Activated naive CD8-positive, alpha-beta T cell (primary cell): ENCODE data around the gene FRMD4A.
"Not testable (repeated sequence)": the region's sequence is repeated elsewhere in the genome, so short reads cannot be mapped to it uniquely, and the experiment has no call there.

Source experiments
- H3K27ac Mint-ChIP-seq: one replicate; pipeline ENCODE4 v1.8.0; 2021; ENCODE audit warnings: mixed read lengths
- H3K27me3 Mint-ChIP-seq: one replicate; pipeline ENCODE4 v1.8.0; 2021; ENCODE audit warnings: mixed read lengths
- H3K36me3 Mint-ChIP-seq: one replicate; pipeline ENCODE4 v1.8.0; 2021; ENCODE audit warnings: mixed read lengths
- H3K4me1 Mint-ChIP-seq: one replicate; pipeline ENCODE4 v1.8.0; 2021; ENCODE audit warnings: low read depth, mixed read lengths
- H3K4me3 Mint-ChIP-seq: one replicate; pipeline ENCODE4 v1.8.0; 2021; ENCODE audit warnings: mild to moderate bottlenecking, mixed read lengths
- H3K9me3 Mint-ChIP-seq: one replicate; pipeline ENCODE4 v1.8.0; 2021; ENCODE audit warnings: low read depth, mixed read lengths

The FRMD4A gene

GRCh38 chr10:13959443-13960359, 371.0 kb downstream of the FRMD4A start:
- Mint-ChIP-seq H3K4me3 (no peak overlapping the region), H3K27me3 (no peaks in the 10 kb centered on the region), H3K36me3 (no peaks in the 10 kb centered on the region), H3K9me3 (no peaks in the 10 kb centered on the region), H3K27ac (no peak overlapping the region), H3K4me1 (peaks cover 10% of the 10 kb centered on the region)

GRCh38 chr10:13957856-13958255, 372.9 kb downstream of the FRMD4A start:
- Mint-ChIP-seq H3K4me3 (no peak overlapping the region), H3K36me3 (no peaks in the 10 kb centered on the region), H3K4me1 (peaks cover 10% of the 10 kb centered on the region), H3K9me3 (no peaks in the 10 kb centered on the region), H3K27me3 (no peaks in the 10 kb centered on the region), H3K27ac (no peak overlapping the region)

GRCh38 chr10:13956826-13957225, 373.9 kb downstream of the FRMD4A start:
- Mint-ChIP-seq H3K27me3 (no peaks in the 10 kb centered on the region), H3K4me1 (peaks cover 10% of the 10 kb centered on the region), H3K9me3 (no peaks in the 10 kb centered on the region), H3K4me3 (no peak overlapping the region), H3K27ac (no peak overlapping the region), H3K36me3 (no peaks in the 10 kb centered on the region)

- Mint-ChIP-seq H3K4me3 (no peak overlapping the region), H3K27me3 (peaks cover 2% of the 10 kb centered on the region), H3K36me3 (no peaks in the 10 kb centered on the region), H3K27ac (no peak overlapping the region), H3K4me1 (peaks cover under 1% of the 10 kb centered on the region), H3K9me3 (no peaks in the 10 kb centered on the region)
These were observed 375.2 kb downstream of the FRMD4A start for GRCh38 chr10:13955409-13956068.

- not testable (repeated sequence) for H3K9me3 Mint-ChIP-seq, H3K27ac Mint-ChIP-seq, H3K4me1 Mint-ChIP-seq, H3K36me3 Mint-ChIP-seq, H3K4me3 Mint-ChIP-seq, H3K27me3 Mint-ChIP-seq
These were observed 376.5 kb downstream of the FRMD4A start for GRCh38 chr10:13954195-13954594.

- no peaks in the 10 kb centered on the region for H3K36me3 Mint-ChIP-seq
- H3K4me1 Mint-ChIP-seq, result no peaks in the 10 kb centered on the region
- H3K4me3 Mint-ChIP-seq, result no peak overlapping the region
- H3K27me3 Mint-ChIP-seq, result peaks cover 2% of the 10 kb centered on the region
- no peak overlapping the region for H3K27ac Mint-ChIP-seq
- H3K9me3 Mint-ChIP-seq, result no peaks in the 10 kb centered on the region
These were observed 377.4 kb downstream of the FRMD4A start for GRCh38 chr10:13953371-13953770.

- H3K9me3 Mint-ChIP-seq, result no peaks in the 10 kb centered on the region
- H3K27ac Mint-ChIP-seq, result no peak overlapping the region
- peaks cover 2% of the 10 kb centered on the region for H3K27me3 Mint-ChIP-seq
- no peaks in the 10 kb centered on the region for H3K36me3 Mint-ChIP-seq
- H3K4me3 Mint-ChIP-seq, result no peak overlapping the region
- H3K4me1 Mint-ChIP-seq, result no peaks in the 10 kb centered on the region
These were observed 380.2 kb downstream of the FRMD4A start for GRCh38 chr10:13950543-13950939.

GRCh38 chr10:13949844-13950542, 380.7 kb downstream of the FRMD4A start:
- Mint-ChIP-seq H3K9me3 (no peaks in the 10 kb centered on the region), H3K4me1 (no peaks in the 10 kb centered on the region), H3K4me3 (no peak overlapping the region), H3K27me3 (peaks cover 2% of the 10 kb centered on the region), H3K27ac (no peak overlapping the region), H3K36me3 (no peaks in the 10 kb centered on the region)

- Mint-ChIP-seq H3K9me3 (no peaks in the 10 kb centered on the region), H3K4me1 (peaks cover 8% of the 10 kb centered on the region), H3K4me3 (no peak overlapping the region), H3K27me3 (peaks cover 2% of the 10 kb centered on the region), H3K36me3 (no peaks in the 10 kb centered on the region), H3K27ac (no peak overlapping the region)
These were observed 384.6 kb downstream of the FRMD4A start for GRCh38 chr10:13946209-13946460.

- Mint-ChIP-seq H3K9me3 (no peaks in the 10 kb centered on the region), H3K27ac (no peak overlapping the region), H3K4me3 (no peak overlapping the region), H3K36me3 (no peaks in the 10 kb centered on the region), H3K4me1 (peaks cover 8% of the 10 kb centered on the region), H3K27me3 (no peaks in the 10 kb centered on the region)
These were observed 385.1 kb downstream of the FRMD4A start for GRCh38 chr10:13945390-13946208.

GRCh38 chr10:13944823-13945222, 385.9 kb downstream of the FRMD4A start:
- Mint-ChIP-seq H3K9me3 (no peaks in the 10 kb centered on the region), H3K4me3 (no peak overlapping the region), H3K27ac (no peak overlapping the region), H3K36me3 (no peaks in the 10 kb centered on the region), H3K4me1 (peaks cover 8% of the 10 kb centered on the region), H3K27me3 (no peaks in the 10 kb centered on the region)

GRCh38 chr10:13943735-13944398, 386.9 kb downstream of the FRMD4A start:
- H3K27me3 Mint-ChIP-seq, result no peaks in the 10 kb centered on the region
- H3K27ac Mint-ChIP-seq, result no peak overlapping the region
- no peaks in the 10 kb centered on the region for H3K9me3 Mint-ChIP-seq
- H3K4me3 Mint-ChIP-seq, result no peak overlapping the region
- no peaks in the 10 kb centered on the region for H3K36me3 Mint-ChIP-seq
- peaks cover 8% of the 10 kb centered on the region for H3K4me1 Mint-ChIP-seq

- no peaks in the 10 kb centered on the region for H3K9me3 Mint-ChIP-seq
- H3K4me3 Mint-ChIP-seq, result no peak overlapping the region
- no peaks in the 10 kb centered on the region for H3K27me3 Mint-ChIP-seq
- no peaks in the 10 kb centered on the region for H3K36me3 Mint-ChIP-seq
- H3K27ac Mint-ChIP-seq, result no peak overlapping the region
- peaks cover 8% of the 10 kb centered on the region for H3K4me1 Mint-ChIP-seq
These were observed 388.7 kb downstream of the FRMD4A start for GRCh38 chr10:13942035-13942434.

- H3K4me1 Mint-ChIP-seq, result peaks cover 8% of the 10 kb centered on the region
These were observed 391.3 kb downstream of the FRMD4A start for GRCh38 chr10:13939391-13939790.

More at GRCh38 chr10:13939391-13939790, 391.3 kb downstream of the FRMD4A start:
- H3K27ac Mint-ChIP-seq, result no peak overlapping the region
- H3K36me3 Mint-ChIP-seq, result no peaks in the 10 kb centered on the region
- no peaks in the 10 kb centered on the region for H3K9me3 Mint-ChIP-seq
- no peak overlapping the region for H3K4me3 Mint-ChIP-seq
- peaks cover 3% of the 10 kb centered on the region for H3K27me3 Mint-ChIP-seq
